SU-DHL-6 (cell line): Measurements from ENCODE around the gene FABP3.
A peak's percentile ranks its signal among the peaks of the same experiment; 100 is the strongest.

Source experiments
- EZH2phosphoT487 ChIP-seq: fragments of 200-600 bp; sonication (generic), shearing (Covaris generic); conservative IDR thresholded peaks from 2 replicates; pipeline ENCODE4 v1.6.1; 2018; ENCODE audit warnings: mild to moderate bottlenecking, antibody characterized with exemption, low read length, moderate library complexity, mixed read lengths
- TF ChIP-seq, protein P1 (sequence below): fragments of 200-600 bp; sonication (generic); IDR thresholded peaks from one replicate; pipeline ENCODE4 v1.5.1; 2017; ENCODE audit warnings: antibody characterized with exemption, mild to moderate bottlenecking, low read length, moderate library complexity; ENCODE audit not compliant: insufficient read depth, poor library complexity, severe bottlenecking

DNA sequence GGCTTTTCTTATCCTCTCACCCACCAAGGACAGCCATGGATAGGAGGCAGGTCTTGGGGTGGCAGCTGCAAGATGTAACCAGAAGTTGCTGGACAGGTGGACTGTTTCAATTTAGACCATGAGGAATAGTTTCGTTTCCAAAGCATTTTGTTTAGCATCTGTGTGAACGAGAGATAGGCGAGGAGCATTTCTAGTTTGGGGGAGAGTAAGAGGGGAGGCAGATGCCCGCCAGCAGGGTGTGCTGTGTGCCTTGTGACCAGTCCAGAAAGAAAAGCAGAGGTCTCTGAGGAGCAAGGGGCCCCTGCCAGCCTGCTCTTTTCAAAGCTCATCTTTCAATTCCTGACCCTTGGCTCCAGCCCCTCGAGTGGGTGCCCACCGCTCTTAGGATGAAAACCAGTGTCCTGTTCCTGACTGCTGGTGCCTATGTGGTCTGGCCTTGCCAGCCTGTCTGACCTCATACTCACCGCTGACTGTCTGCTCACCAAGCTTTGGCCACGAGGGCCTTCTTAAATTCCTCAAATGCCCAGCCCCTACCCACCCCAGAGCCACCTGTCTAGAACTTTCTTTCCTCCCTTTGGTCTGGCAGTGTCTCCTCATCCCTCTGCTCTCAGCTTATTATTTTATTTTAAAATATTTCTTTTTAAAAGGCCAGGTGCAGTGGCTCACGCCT is 48.6 kb upstream of the FABP3 start:
- TF ChIP-seq, protein P1, sequence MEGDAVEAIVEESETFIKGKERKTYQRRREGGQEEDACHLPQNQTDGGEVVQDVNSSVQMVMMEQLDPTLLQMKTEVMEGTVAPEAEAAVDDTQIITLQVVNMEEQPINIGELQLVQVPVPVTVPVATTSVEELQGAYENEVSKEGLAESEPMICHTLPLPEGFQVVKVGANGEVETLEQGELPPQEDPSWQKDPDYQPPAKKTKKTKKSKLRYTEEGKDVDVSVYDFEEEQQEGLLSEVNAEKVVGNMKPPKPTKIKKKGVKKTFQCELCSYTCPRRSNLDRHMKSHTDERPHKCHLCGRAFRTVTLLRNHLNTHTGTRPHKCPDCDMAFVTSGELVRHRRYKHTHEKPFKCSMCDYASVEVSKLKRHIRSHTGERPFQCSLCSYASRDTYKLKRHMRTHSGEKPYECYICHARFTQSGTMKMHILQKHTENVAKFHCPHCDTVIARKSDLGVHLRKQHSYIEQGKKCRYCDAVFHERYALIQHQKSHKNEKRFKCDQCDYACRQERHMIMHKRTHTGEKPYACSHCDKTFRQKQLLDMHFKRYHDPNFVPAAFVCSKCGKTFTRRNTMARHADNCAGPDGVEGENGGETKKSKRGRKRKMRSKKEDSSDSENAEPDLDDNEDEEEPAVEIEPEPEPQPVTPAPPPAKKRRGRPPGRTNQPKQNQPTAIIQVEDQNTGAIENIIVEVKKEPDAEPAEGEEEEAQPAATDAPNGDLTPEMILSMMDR = peak; percentile 45
- no peak for TF ChIP-seq EZH2phosphoT487
